Measurements from ENCODE around the gene PTPRR.
"Not testable (repeated sequence)": the region's sequence is repeated elsewhere in the genome, so short reads cannot be mapped to it uniquely, and the experiment has no call there.

The PTPRR gene

GRCh38 chr12:70747445-70748260 lies 172.9 kb downstream of the PTPRR start:
- no peak for DNase-seq (ENCODE audit: low spot score)

DNA sequence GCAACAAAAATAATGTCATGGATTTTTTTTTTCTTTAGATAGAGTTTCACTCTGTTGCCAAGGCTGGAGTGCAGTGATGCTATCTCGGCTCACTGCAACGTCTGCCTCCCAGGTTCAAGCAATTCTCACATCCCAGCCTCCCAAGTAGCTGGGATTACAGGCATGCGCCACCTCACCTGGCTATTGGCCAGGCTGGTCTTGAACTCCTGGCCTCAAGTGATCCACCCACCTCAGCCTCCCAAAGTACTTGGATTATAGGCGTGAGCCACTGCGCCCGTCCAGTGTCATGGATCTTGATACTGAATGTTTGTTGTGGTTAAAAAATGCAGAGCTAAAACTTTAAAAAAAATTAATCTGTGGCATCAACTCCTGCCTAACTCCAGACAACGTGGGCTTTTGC lies 175.5 kb downstream of the PTPRR start:
- DNase-seq (ENCODE audit: low spot score) = no peak

DNA sequence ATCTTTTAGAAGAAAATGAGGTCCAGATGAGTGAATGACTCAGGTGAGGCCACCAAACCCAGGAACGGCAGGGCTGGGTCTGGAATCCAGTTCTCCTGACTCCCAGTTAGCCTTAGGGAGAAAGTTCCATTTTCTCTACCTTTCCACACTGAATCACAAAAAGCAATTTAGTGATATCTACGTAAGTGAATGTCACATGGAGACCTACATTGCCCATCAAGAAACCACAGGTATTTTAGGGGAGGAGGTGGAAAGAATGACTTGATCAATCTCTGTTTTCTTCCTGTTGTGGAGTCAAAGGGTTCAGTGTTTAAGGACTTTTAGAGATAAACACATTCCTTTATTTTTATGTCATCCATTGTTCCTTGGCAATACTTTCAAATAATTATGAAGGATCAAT lies 176.4 kb downstream of the PTPRR start:
- peak; percentile 58 for DNase-seq (ENCODE audit: low spot score)

GRCh38 chr12:70741256-70741655 lies 179.3 kb downstream of the PTPRR start:
- no peak for DNase-seq (ENCODE audit: low spot score)

GRCh38 chr12:70739756-70740155 lies 180.8 kb downstream of the PTPRR start:
- no peak for DNase-seq (ENCODE audit: low spot score)

GRCh38 chr12:70736351-70737133 lies 184.0 kb downstream of the PTPRR start:
- no peak for DNase-seq (ENCODE audit: low spot score)

DNA sequence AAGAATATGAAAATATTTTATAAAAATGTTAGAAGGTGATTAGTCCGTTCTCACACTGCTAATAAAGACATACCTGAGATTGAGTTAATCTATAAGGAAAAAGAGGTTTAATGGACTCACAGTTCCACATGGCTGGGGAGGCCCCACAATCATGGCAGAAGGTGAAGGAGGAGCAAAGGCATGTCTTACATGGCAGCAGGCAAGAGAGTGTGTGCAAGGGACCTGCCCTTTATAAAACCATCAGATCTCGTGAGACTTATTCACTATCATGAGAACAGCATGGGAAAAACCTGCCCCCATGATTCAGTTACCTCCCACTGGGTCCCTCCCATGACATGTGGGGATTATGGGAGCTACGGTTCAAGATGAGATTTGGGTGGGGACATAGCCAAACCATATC lies 185.3 kb downstream of the PTPRR start:
- not testable (repeated sequence) for DNase-seq (ENCODE audit: low spot score)

- peak; percentile 78 for DNase-seq (ENCODE audit: low spot score)
These were observed 187.2 kb downstream of the PTPRR start for GRCh38 chr12:70733385-70733784.

GRCh38 chr12:70732287-70732686 lies 188.3 kb downstream of the PTPRR start:
- DNase-seq (ENCODE audit: low spot score) = no peak

DNA sequence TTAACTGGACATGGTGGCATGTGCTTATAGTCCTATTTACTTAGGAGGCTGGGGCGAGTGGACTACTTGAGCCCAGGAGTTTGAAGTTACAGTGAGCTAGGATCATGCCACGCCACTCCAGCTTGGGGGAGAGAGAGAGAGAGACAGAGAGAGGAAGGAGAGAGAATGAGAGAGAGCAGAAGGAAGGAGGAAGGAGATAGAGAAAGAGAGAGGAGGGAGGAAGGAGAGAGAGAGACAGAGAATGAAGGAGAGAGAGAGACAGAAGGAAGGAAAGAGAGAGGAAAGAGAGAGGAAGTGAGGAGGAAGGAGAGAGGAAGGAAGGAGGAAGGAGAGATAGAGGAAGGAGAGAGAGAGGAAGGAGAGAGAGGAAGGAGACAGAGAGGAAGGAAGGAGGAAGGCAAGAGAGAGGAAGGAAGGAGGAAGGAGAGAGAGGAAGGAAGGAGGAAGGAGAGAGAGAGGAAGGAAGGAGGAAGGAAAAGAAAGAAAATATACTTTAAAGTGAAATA lies 189.8 kb downstream of the PTPRR start:
- no peak for DNase-seq (ENCODE audit: low spot score)

DNA sequence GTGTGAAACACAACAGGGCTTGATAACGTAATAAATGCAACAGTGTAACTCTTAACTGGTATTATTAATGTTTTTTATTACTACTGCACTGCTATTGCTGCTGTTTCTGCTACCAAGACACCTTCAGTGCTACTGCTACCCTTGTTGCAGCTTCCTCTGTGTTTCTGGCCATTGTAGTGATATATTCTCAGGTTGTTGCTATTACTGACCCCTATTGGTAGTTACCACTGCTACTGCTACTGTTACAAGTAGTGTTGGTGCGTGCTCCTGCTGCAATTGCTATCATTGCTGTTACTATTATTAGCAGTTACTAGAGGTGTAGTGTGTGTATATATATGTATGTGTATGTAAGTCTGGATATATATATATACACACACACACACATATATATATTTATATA lies 196.1 kb downstream of the PTPRR start:
- no peak for DNase-seq (ENCODE audit: low spot score)

DNA sequence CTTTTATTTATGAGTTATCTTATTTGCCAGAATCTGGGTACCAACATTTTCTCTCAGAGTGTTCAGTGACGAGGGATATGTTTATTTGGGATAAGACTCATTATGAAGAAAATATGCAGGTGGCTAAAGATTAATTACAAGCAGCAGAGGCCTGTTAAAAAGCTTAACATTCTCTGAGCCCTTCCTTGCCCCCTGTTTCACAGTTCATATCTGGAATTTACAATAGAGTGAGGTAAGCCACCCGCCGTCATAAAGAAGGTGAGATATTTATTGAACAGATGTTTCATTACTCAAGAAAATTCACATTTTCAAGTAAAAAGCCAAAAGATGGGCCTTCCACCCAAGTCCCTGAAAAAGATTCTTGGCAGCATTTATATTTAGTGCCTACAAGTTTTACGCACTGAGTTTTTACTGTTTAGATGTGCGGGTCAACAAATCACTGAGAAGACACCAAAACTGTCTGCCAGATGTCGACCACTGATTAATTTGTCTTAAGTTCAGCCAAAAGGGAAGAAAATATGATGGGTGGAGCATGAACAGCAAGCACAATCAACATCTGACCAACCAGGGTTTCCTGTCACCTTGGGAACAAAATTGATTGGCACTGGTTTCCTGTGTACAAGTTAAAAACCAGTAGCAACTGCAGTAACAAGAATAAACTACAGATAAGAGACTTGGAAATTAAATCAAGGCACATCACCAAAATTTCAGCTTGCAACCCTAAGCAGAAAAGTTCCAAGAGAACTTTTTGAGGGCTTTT lies 197.8 kb downstream of the PTPRR start:
- no peak for DNase-seq (ENCODE audit: low spot score)

DNA sequence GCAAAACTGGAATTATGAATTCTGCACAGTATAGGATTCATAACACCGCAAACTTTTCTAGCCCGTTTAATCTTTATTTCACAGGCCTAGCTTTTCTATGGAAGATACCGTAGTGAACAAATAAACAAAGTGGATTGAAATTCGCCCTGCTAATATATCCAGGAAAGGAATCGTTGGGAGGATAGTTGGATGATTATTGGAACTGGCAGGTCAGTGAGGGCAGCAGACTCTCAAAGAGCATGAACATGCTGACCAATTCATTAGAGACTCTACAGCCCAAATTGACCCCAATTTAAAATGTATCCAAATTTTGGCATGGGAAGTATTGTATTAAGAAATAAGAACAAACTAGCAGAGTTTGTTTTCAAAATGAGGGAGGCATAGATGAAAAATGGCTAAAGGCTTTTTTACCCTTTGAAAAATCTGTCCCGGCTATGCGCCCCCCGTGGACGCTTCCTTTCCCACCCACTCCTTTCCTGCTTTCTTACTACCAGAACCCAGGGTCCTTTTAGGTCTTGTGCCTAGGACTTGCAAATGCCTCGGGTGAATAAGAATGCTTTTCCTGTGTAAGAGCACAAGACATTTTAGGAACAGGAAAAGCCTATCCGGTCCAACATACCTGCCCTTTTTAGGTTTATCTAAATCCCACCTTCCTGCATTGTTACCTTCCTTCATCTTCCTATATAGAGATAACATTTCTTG lies 198.7 kb downstream of the PTPRR start:
- no peak for DNase-seq (ENCODE audit: low spot score)

GRCh38 chr12:70721216-70721615 lies 199.3 kb downstream of the PTPRR start:
- DNase-seq (ENCODE audit: low spot score) = no peak

DNA sequence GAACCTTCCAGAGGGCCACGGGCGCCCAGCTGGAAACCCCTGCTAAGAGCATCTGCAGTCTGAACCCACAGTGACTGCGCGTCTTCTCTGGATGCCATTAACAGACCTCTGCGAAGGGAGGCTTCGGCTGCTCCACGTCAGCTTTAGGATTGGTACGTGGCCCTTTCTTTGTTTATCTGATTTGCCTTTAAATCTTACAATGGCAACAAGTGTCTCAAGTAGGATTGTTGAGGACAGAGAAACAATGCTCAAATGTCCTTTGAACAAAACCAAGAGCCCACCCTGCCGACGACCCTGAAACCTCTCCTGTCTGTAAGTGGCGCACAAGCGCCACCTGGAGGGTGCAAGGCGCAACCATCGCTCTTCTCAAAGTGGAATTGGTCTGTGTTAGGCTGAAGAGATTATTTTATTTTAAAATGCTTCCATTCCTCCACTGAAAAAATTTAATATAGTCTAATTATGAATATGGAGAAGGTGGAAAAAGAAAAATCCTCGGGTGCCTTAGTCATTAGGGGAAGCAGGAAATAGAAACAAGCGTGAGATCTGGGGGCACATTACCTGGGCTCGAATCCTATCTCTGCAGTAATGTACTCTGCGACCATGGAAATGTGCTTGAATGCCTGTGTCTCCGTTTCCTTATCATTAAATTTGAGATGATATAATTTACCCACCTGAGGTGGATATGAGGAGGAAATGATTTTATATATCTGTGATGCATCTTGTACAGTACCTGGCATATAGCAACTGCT lies 200.7 kb downstream of the PTPRR start:
- DNase-seq (ENCODE audit: low spot score) = no peak

DNA sequence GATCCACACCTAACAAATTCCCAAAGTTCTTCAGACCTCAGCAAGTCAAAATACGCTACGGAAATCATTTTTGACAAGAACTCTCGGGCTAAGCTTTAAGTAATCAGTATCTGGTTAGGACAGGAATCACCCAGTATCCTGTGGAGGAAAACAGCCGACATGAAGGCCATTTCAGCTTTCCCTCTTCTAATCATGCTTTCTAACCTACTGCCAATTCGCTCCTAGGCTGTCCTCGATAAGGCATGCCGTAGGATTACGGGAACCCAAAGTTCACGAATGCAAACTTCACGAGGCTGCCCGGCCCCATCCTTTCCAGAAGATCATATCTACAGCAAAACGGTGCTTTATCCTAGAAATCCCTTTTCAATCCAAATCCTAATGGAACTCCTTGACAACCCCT lies 201.5 kb downstream of the PTPRR start:
- DNase-seq (ENCODE audit: low spot score) = no peak

GRCh38 chr12:70711831-70712230 lies 208.7 kb downstream of the PTPRR start:
- DNase-seq (ENCODE audit: low spot score) = no peak

- no peak for DNase-seq (ENCODE audit: low spot score)
These were observed 211.5 kb downstream of the PTPRR start for GRCh38 chr12:70709022-70709421.

GRCh38 chr12:70706611-70707010 lies 213.9 kb downstream of the PTPRR start:
- DNase-seq (ENCODE audit: low spot score) = no peak

DNA sequence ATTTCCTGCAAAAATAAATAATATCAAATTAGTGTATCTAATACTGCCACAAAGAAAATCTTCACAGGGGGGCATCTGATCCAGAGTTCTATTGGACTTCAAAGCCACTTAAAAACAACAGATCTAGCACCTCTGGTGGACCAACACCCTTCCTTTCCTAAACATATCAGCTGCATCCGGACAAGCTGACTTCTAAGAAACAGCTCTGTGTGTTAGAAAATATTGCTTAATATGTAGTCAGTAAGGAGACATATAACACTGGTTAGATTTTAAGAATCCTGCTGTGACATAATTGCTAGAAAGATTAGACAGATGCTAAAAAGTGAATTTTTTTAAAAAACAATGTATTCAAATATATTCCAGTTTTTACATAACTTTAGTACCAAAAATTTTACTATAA lies 222.2 kb downstream of the PTPRR start:
- DNase-seq (ENCODE audit: low spot score) = no peak

DNA sequence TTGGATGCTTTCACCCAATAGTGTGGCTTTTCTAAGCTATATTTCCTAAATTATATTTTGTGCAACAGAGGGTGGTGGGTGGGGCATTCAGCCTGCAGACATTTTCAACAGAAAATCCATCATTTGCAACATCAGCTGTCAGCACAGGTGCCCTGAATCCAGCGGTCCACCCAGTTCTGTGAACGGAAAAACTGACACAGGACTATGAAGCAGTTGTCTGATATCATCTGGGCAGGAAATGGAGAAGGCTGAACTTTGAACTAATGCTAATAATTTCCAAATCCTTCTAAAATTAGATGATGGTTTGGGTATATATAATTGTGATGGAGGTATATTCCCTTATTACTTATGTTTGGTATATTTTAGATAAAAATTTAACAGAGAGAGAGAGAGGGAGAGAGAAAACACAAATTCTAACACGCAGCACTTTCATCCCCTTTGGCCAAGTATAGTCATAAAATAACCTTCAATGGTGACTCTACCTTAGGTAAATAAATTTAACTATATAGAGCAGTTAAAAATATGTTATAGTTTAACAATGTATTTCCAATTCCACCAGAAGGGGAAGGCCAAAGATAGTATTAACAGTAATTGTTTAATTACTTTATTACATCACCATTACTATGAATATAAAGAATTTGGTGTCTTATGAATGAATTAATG lies 225.0 kb downstream of the PTPRR start:
- DNase-seq (ENCODE audit: low spot score) = no peak

All from COLO829 (cell line).